Naive thymus-derived CD4-positive, alpha-beta T cell (primary cell): ENCODE results near the gene PPFIBP2. TPM values are rescaled to one million over a fixed set of nuclear protein-coding genes. Genes with fewer than 3 reads are reported as not detected.
A peak's percentile ranks its signal among the peaks of the same experiment; 100 is the strongest.

Experiments
- ATAC-seq: fragments of 150-1000 bp; cut with Tn5 transposase; 2 replicates; pipeline ENCODE4 v1.10.0; 2021; ENCODE audit warnings: mild to moderate bottlenecking, moderate library complexity
- CTCF ChIA-PET: fragments of 350-600 bp; sonication (Branson Sonifier 250); formaldehyde crosslinking; loops from one replicate; lab custom pipeline; 2021; ENCODE audit warnings: antibody characterized with exemption; lab: Charles Lee
- POLR2A ChIA-PET: fragments of 350-600 bp; sonication (Branson Sonifier 250); formaldehyde crosslinking; loops from one replicate; lab custom pipeline; 2021; ENCODE audit warnings: antibody characterized with exemption, inconsistent platforms; lab: Charles Lee
- DNase-seq, 9 donors: peaks; one replicate each; pipeline versions ENCODE4 v3.0.0 to v3.0.0-alpha.2; 2020 to 2022; ENCODE audit warnings: mixed read lengths in 1 of 9
- H3K27ac ChIP-seq: one replicate; pipeline ENCODE4 v1.7.0; 2013; ENCODE audit warnings: mild to moderate bottlenecking, low read depth, low read length, moderate library complexity
- H3K27me3 ChIP-seq, 2 donors: one replicate each; pipeline ENCODE4 v1.7.0; 2013; ENCODE audit warnings: low read length in 2 of 2, mild to moderate bottlenecking in 2 of 2, moderate library complexity in 2 of 2; ENCODE audit not compliant: control insufficient read depth in 2 of 2, insufficient read depth in 2 of 2
- H3K36me3 ChIP-seq, 3 experiments: 1 replicate in 2 of 3; 2 replicates in 1 of 3; pipeline ENCODE4 v1.7.0; 2013; ENCODE audit warnings: low read length in 3 of 3, mild to moderate bottlenecking in 3 of 3, moderate library complexity in 1 of 3; ENCODE audit not compliant: insufficient read depth in 3 of 3, control insufficient read depth in 2 of 3
- H3K4me1 ChIP-seq, 2 donors: one replicate each; pipeline ENCODE4 v1.7.0; 2013; ENCODE audit warnings: low read length in 2 of 2, mild to moderate bottlenecking in 2 of 2, moderate library complexity in 1 of 2; ENCODE audit not compliant: control insufficient read depth in 2 of 2, insufficient read depth in 2 of 2
- H3K4me3 ChIP-seq: 2 replicates; pipeline ENCODE4 v1.7.0; 2013; ENCODE audit warnings: mild to moderate bottlenecking, low read length
- H3K9me3 ChIP-seq, 3 experiments: 1 replicate in 2 of 3; 2 replicates in 1 of 3; pipeline ENCODE4 v1.7.0; 2013; ENCODE audit warnings: low read length in 3 of 3; ENCODE audit not compliant: control insufficient read depth in 2 of 3
- H3K27ac Mint-ChIP-seq, 9 donors: one replicate each; pipeline ENCODE4 v1.8.0; 2020 to 2022; ENCODE audit warnings: mixed read lengths in 9 of 9, mild to moderate bottlenecking in 8 of 9, moderate library complexity in 5 of 9, inconsistent platforms in 2 of 9
- H3K27me3 Mint-ChIP-seq, 5 donors: one replicate each; pipeline ENCODE4 v1.8.0; 2021 to 2022; ENCODE audit warnings: mixed read lengths in 5 of 5, mild to moderate bottlenecking in 1 of 5
- H3K36me3 Mint-ChIP-seq, 5 donors: one replicate each; pipeline ENCODE4 v1.8.0; 2020 to 2022; ENCODE audit warnings: mixed read lengths in 5 of 5, mild to moderate bottlenecking in 3 of 5, inconsistent platforms in 1 of 5
- H3K4me1 Mint-ChIP-seq, 7 donors: one replicate each; pipeline ENCODE4 v1.8.0; 2020 to 2022; ENCODE audit warnings: mixed read lengths in 7 of 7, mild to moderate bottlenecking in 3 of 7, inconsistent platforms in 1 of 7
- H3K4me3 Mint-ChIP-seq, 10 donors: one replicate each; pipeline ENCODE4 v1.8.0; 2020 to 2022; ENCODE audit warnings: mild to moderate bottlenecking in 10 of 10, mixed read lengths in 10 of 10, moderate library complexity in 6 of 10, inconsistent platforms in 2 of 10
- H3K9me3 Mint-ChIP-seq, 11 donors: one replicate each; pipeline ENCODE4 v1.8.0; 2020 to 2022; ENCODE audit warnings: mixed read lengths in 11 of 11, mild to moderate bottlenecking in 4 of 11, inconsistent platforms in 1 of 11, moderate library complexity in 1 of 11
- intact Hi-C, 2 donors: fragments of 100-400 bp; cut with micrococcal nuclease; formaldehyde crosslinking; loops; one replicate each; pipeline ENCODE4 v1.15.1; 2023
- polyA plus RNA-seq, 2 donors: library from polyadenylated mRNA; unstranded; fragments of 300-500 nt; fragmentation: Illumina TruSeq; gene quantifications; one replicate each; pipeline ENCODE4 v1.2.3, GENCODE V29; 2021
- total RNA-seq, 6 experiments: library from RNA in 5 of 6; stranded (reverse) in 5 of 6; gene quantifications; 1 replicate in 5 of 6; 2 replicates in 1 of 6; pipeline ENCODE4 v1.2.3 and lab custom pipeline; 2021 to 2026

The PPFIBP2 gene
- total and polyA plus RNA-seq, 7 experiments from 2014 or later = 5.7 to 55.6 (median 42.6) TPM

DNA sequence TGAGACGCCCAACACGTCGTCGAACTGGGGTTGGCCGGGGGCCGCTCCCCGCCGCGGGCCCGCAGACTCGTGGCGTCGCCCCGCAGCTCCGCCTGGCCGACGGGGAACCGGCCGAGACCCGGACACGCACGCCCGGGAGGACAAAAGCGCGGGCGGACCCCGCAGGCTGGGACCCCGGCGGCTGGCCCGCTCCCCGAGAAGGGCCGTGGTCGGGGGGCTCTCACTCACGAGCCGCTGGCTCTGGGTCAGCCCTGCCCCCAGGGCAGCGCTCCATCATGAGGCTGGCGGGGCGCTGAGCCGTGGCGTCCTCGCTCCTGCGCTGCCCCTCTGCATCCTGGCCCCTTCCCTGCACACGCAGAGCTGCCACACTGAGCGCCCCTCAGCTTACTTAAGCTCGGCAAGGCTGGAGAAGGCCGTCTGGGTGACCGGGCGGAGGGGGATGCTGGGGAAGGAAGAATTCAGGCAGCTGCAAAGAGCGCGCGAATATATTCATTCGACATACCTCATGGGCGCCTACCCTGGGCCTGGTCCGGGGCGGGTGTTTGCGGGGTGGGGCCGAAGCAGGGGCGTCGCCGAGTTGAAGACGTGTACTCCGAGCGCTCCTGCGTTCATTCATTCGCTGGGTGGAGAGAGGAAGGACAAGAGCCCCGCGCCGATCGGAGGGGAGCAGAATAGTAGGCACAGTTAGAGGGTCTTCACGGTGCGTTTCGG lies 160.1 kb downstream of the PPFIBP2 start:
- intact Hi-C loops = no loop called here
- Histone ChIP-seq H3K27me3 (peaks cover 4 to 23% of the 10 kb centered on the region in 2 donors), H3K4me3 (peak overlapping the region; percentile 24), H3K4me1 (peaks cover 0 to 5% of the 10 kb centered on the region in 2 donors), H3K9me3 (no peaks in the 10 kb centered on the region), H3K27ac (no peak overlapping the region), H3K36me3 (no peaks in the 10 kb centered on the region)
- ATAC-seq (peak; percentile 62), DNase-seq (peak in 2 of 9 donors; percentile 7 to 9)
- Mint-ChIP-seq H3K4me3 (peak overlapping the region; percentile 64 to 90 (median 76)), H3K9me3 (peaks cover 0 to 2% (median 0%) of the 10 kb centered on the region in 11 donors), H3K36me3 (no peaks in the 10 kb centered on the region), H3K4me1 (peaks cover 0 to 20% (median 9%) of the 10 kb centered on the region in 7 donors), H3K27ac (no peak overlapping the region), H3K27me3 (peaks cover 50 to 67% (median 54%) of the 10 kb centered on the region in 5 donors)
- POLR2A ChIA-PET = no interaction called here
- CTCF ChIA-PET = no interaction called here

DNA sequence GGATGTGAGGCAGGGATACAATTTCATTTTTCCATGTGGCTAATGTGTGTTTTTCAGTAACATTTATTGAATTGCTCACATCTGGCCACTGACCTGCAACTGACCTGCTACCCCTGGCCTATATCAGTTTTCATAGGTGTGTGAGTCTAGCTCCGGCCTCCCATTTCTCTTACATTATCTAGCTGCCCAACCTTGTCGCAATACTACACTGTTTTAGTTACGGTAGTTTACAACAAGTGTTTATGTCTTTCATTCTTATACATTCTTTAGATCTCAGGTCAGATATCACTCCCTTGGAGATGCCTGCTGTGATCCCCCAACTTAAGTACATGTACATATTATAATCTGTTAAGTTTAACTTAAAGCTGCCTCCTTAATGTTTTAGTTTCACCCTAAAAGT lies 161.8 kb downstream of the PPFIBP2 start:
- no peak for ATAC-seq
- no peak for DNase-seq
- intact Hi-C loops = no loop called here
- ChIA-PET POLR2A (no interaction called here), CTCF (no interaction called here)
- peaks cover 52 to 71% (median 62%) of the 10 kb centered on the region in 5 donors for H3K27me3 Mint-ChIP-seq
- H3K4me3 Mint-ChIP-seq = peak overlapping the region in 1 of 10 donors; percentile 57
- H3K27ac ChIP-seq = no peak overlapping the region
- H3K4me3 ChIP-seq = no peak overlapping the region
- H3K4me1 ChIP-seq = peaks cover 0 to 5% of the 10 kb centered on the region in 2 donors
- peaks cover 0 to 18% (median 9%) of the 10 kb centered on the region in 7 donors for H3K4me1 Mint-ChIP-seq
- H3K27me3 ChIP-seq = peaks cover 4 to 23% of the 10 kb centered on the region in 2 donors
- no peak overlapping the region for H3K27ac Mint-ChIP-seq
- no peaks in the 10 kb centered on the region for H3K9me3 ChIP-seq
- peaks cover 0 to 2% (median 0%) of the 10 kb centered on the region in 11 donors for H3K9me3 Mint-ChIP-seq
- no peaks in the 10 kb centered on the region for H3K36me3 ChIP-seq
- no peaks in the 10 kb centered on the region for H3K36me3 Mint-ChIP-seq

DNA sequence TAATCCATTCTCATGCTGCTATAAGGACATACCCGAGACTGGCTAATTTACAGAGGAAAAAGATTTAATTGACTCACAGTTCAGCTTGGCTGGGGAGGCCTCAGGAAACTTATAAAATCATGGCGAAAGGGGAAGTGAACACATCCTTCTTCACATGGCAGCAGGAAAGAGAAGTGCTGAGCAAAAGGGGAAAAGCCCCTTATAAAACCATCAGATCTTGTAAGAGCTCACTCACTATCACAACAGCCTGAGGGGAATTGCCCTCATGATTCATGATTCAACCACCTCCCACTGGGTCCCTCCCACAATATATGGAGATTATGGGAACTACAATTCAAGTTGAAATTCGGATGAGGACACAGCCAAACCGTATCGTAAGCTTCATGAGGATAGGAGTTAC lies 163.3 kb downstream of the PPFIBP2 start:
- DNase-seq (no peak), ATAC-seq (peak; percentile 59)
- peaks cover 0 to 4% (median 0%) of the 10 kb centered on the region in 11 donors for H3K9me3 Mint-ChIP-seq
- CTCF ChIA-PET = interaction anchor here (1.2 to 1.6 kb wide), 2 partner anchors 15 to 17 kb away, joined by 3 to 4 read pairs; no protein-coding TSS in a partner anchor
- H3K27ac Mint-ChIP-seq = no peak overlapping the region
- H3K27ac ChIP-seq = no peak overlapping the region
- H3K9me3 ChIP-seq = no peaks in the 10 kb centered on the region
- peaks cover 0 to 5% of the 10 kb centered on the region in 2 donors for H3K4me1 ChIP-seq
- peaks cover 56 to 68% (median 61%) of the 10 kb centered on the region in 5 donors for H3K27me3 Mint-ChIP-seq
- intact Hi-C loops = no loop called here
- H3K36me3 Mint-ChIP-seq = no peaks in the 10 kb centered on the region
- H3K4me3 Mint-ChIP-seq = no peak overlapping the region
- no peak overlapping the region for H3K4me3 ChIP-seq
- POLR2A ChIA-PET = no interaction called here
- peaks cover 4 to 23% of the 10 kb centered on the region in 2 donors for H3K27me3 ChIP-seq
- H3K4me1 Mint-ChIP-seq = peaks cover 0 to 9% (median 9%) of the 10 kb centered on the region in 7 donors
- H3K36me3 ChIP-seq = no peaks in the 10 kb centered on the region

DNA sequence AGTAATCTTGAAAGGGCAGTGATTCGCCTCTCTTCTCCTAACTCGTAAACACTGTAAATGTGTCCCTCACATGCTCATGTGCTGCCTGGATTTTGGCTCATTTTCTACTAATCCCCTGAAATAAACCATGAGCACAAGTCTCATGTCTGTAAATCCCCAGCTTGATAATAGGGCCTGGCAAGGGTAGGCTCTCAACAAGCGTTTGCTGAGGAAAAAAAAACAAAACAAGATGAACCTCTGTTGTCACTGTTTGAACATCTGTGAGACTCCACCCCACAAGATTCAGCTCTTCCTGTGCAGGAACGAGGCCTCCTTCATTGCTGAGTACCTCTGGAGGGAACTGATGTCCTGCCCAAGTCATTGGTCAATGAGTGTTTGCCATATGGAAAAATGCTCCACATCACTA lies 164.0 kb downstream of the PPFIBP2 start:
- Histone ChIP-seq H3K4me3 (no peak overlapping the region), H3K9me3 (no peaks in the 10 kb centered on the region), H3K4me1 (peaks cover 0 to 5% of the 10 kb centered on the region in 2 donors), H3K27me3 (peaks cover 4 to 22% of the 10 kb centered on the region in 2 donors), H3K36me3 (no peaks in the 10 kb centered on the region), H3K27ac (no peak overlapping the region)
- Mint-ChIP-seq H3K36me3 (no peaks in the 10 kb centered on the region), H3K4me3 (no peak overlapping the region), H3K4me1 (peaks cover 0 to 9% (median 8%) of the 10 kb centered on the region in 7 donors), H3K9me3 (peaks cover 0 to 4% (median 0%) of the 10 kb centered on the region in 11 donors), H3K27me3 (peaks cover 48 to 63% (median 54%) of the 10 kb centered on the region in 5 donors), H3K27ac (peak overlapping the region in 1 of 9 donors; percentile 4)
- DNase-seq (no peak), ATAC-seq (no peak)
- intact Hi-C loops = no loop called here
- ChIA-PET POLR2A (no interaction called here), CTCF (interaction anchor here (0.5 to 1.6 kb wide), 3 partner anchors 14 to 922 kb away, joined by 3 to 4 read pairs (median 3); no protein-coding TSS in a partner anchor)

DNA sequence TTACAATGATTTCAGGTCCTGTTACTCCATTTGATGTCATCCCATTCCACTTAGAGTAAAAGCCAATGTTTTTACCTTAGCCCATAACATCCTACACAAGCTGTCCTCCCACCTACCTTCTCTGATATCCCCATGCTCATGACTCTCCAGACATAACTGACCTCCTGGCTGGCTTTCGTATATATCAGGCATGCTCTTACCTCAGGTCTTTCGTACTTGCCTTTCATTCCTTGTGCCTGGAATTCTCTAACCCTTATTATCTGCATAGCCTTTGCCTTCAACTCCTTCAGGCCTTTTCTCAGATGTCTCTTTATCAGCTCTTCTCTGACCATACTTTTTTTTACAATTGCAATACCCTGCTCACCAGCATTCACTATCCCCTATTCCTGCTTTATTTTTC lies 169.8 kb downstream of the PPFIBP2 start:
- no peak overlapping the region for H3K4me3 Mint-ChIP-seq
- Histone ChIP-seq H3K4me3 (no peak overlapping the region), H3K36me3 (no peaks in the 10 kb centered on the region), H3K27ac (no peak overlapping the region), H3K9me3 (no peaks in the 10 kb centered on the region), H3K27me3 (no peaks in the 10 kb centered on the region), H3K4me1 (no peaks in the 10 kb centered on the region)
- ChIA-PET CTCF (interaction anchor here (0.6 to 0.9 kb wide), 2 partner anchors 172 to 539 kb away, joined by 3 to 4 read pairs; no protein-coding TSS in a partner anchor), POLR2A (no interaction called here)
- DNase-seq (no peak), ATAC-seq (no peak)
- intact Hi-C loops = no loop called here
- H3K4me1 Mint-ChIP-seq = peaks cover 0 to 2% (median 0%) of the 10 kb centered on the region in 7 donors
- H3K36me3 Mint-ChIP-seq = no peaks in the 10 kb centered on the region
- H3K9me3 Mint-ChIP-seq = peaks cover 0 to 4% (median 0%) of the 10 kb centered on the region in 11 donors
- H3K27me3 Mint-ChIP-seq = peaks cover 12 to 21% (median 20%) of the 10 kb centered on the region in 5 donors
- no peak overlapping the region for H3K27ac Mint-ChIP-seq

DNA sequence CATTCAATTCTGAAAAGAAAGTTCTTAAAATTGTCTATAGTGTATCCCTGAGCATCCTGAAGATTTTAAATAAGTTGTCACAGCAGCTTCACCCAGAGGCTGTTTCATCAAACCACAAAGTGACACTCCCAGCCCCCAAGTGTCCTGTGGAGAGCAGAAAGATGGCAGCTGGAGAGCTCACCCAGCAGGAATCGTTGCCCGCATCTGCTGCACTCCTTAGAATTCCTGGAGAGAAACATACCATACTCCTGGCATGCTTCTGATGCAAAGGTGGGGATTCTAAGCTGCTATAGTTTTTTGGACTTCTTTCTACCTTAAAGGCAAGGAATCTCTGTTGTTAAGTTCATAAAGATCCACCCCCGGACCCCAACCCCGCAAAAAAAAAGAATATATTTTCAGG lies 173.0 kb downstream of the PPFIBP2 start:
- Mint-ChIP-seq H3K36me3 (no peaks in the 10 kb centered on the region), H3K27me3 (peaks cover 13 to 28% (median 19%) of the 10 kb centered on the region in 5 donors), H3K4me3 (no peak overlapping the region), H3K4me1 (peaks cover 0 to 2% (median 0%) of the 10 kb centered on the region in 7 donors), H3K27ac (no peak overlapping the region), H3K9me3 (no peaks in the 10 kb centered on the region)
- intact Hi-C loops = loop anchor here in 1 of 2 donors (5.0 kb wide), 1 partner anchor 244 kb away; no protein-coding TSS in a partner anchor
- CTCF ChIA-PET = interaction anchor here (0.5 to 1.4 kb wide), 3 partner anchors 8 to 1309 kb away, joined by 3 to 5 read pairs (median 4); no protein-coding TSS in a partner anchor
- ATAC-seq (no peak), DNase-seq (no peak)
- H3K27me3 ChIP-seq = no peaks in the 10 kb centered on the region
- no peak overlapping the region for H3K4me3 ChIP-seq
- no peak overlapping the region for H3K27ac ChIP-seq
- no peaks in the 10 kb centered on the region for H3K36me3 ChIP-seq
- POLR2A ChIA-PET = no interaction called here
- H3K9me3 ChIP-seq = no peaks in the 10 kb centered on the region
- H3K4me1 ChIP-seq = no peaks in the 10 kb centered on the region
